H1 (cell line): Measurements from ENCODE around the gene ORC6. TPM values are rescaled to one million over a fixed set of nuclear protein-coding genes. Genes with fewer than 3 reads are reported as not detected.

Experiments used
- ASH2L ChIP-seq: fragments of 200-600, 300-600 bp; sonication (generic); IDR thresholded peaks from one replicate; pipeline ENCODE4 v1.7.1; 2017; ENCODE audit warnings: low read length
- CREB1 ChIP-seq: IDR thresholded peaks from 2 replicates; pipeline ENCODE4 v1.6.1; 2012; ENCODE audit warnings: inconsistent platforms
- CTBP2 ChIP-seq: IDR thresholded peaks from 2 replicates; pipeline ENCODE4 v1.7.0; 2011; ENCODE audit warnings: borderline replicate concordance, mild to moderate bottlenecking, moderate library complexity, mixed read lengths, low read length; ENCODE audit not compliant: insufficient read depth, insufficient read length
- EZH2 ChIP-seq: fragments of 200-600 bp; sonication (generic); IDR thresholded peaks from 2 replicates; pipeline ENCODE4 v1.7.1; 2012; ENCODE audit warnings: low read depth, mild to moderate bottlenecking, moderate library complexity, low read length, inconsistent platforms; ENCODE audit not compliant: severe bottlenecking
- FOSL1 ChIP-seq: IDR thresholded peaks from 2 replicates; pipeline ENCODE4 v1.6.1; 2011; ENCODE audit warnings: mild to moderate bottlenecking, low read depth, low read length, moderate library complexity; ENCODE audit not compliant: insufficient read depth
- HDAC2 ChIP-seq, 2 experiments: fragments of 300-600 bp in 1 of 2; sonication (generic) in 1 of 2; IDR thresholded peaks; 2 replicates each; pipeline ENCODE4 v1.6.1; 2011 to 2012; ENCODE audit warnings: low read depth in 2 of 2, low read length in 2 of 2, mild to moderate bottlenecking in 2 of 2, moderate library complexity in 2 of 2, borderline replicate concordance in 1 of 2, inconsistent platforms in 1 of 2
- KDM1A ChIP-seq: fragments of 200-600, 300-600 bp; sonication (generic); IDR thresholded peaks from 2 replicates; pipeline ENCODE4 v1.7.1; 2016; ENCODE audit warnings: mild to moderate bottlenecking, low read length, borderline replicate concordance
- KDM4A ChIP-seq: IDR thresholded peaks from one replicate; pipeline ENCODE4 v1.7.1; 2012; ENCODE audit warnings: low read depth, mild to moderate bottlenecking, moderate library complexity, low read length, inconsistent platforms; ENCODE audit not compliant: severe bottlenecking
- KDM5A ChIP-seq: fragments of 200-600 bp; IDR thresholded peaks from 2 replicates; pipeline ENCODE4 v1.7.1; 2012; ENCODE audit warnings: mild to moderate bottlenecking, low read length, inconsistent platforms, mixed read lengths
- MAX ChIP-seq: IDR thresholded peaks from 2 replicates; pipeline ENCODE4 v1.6.1; 2012; ENCODE audit warnings: inconsistent platforms
- NANOG ChIP-seq: IDR thresholded peaks from 2 replicates; pipeline ENCODE4 v1.6.1; 2011; ENCODE audit warnings: low read length, low read depth, mild to moderate bottlenecking, inconsistent platforms; ENCODE audit not compliant: insufficient read depth, poor library complexity, severe bottlenecking
- PHF8 ChIP-seq: fragments of 200-600 bp; sonication (generic); conservative IDR thresholded peaks from 2 replicates; pipeline ENCODE4 v1.7.1; 2012; ENCODE audit warnings: low read depth, mild to moderate bottlenecking, inconsistent platforms, low read length, moderate library complexity
- POLR2AphosphoS5 ChIP-seq: IDR thresholded peaks from 2 replicates; pipeline ENCODE4 v1.6.1; 2011; ENCODE audit warnings: low read depth, low read length
- RAD21 ChIP-seq, 2 experiments: IDR thresholded peaks in 1 of 2; conservative IDR thresholded peaks in 1 of 2; 2 replicates each; pipeline ENCODE4 v1.6.1; 2011; ENCODE audit warnings: low read depth in 2 of 2, low read length in 2 of 2, improper control_type of control experiment in 1 of 2, inconsistent platforms in 1 of 2, mild to moderate bottlenecking in 1 of 2, moderate library complexity in 1 of 2
- RBBP5 ChIP-seq: IDR thresholded peaks from 2 replicates; pipeline ENCODE4 v1.7.1; 2012; ENCODE audit warnings: low read depth, mild to moderate bottlenecking, inconsistent platforms, low read length, moderate library complexity, borderline replicate concordance
- SAP30 ChIP-seq: fragments of 300-600 bp; sonication (generic); IDR thresholded peaks from 2 replicates; pipeline ENCODE4 v1.7.1; 2012; ENCODE audit warnings: low read length, moderate library complexity, mild to moderate bottlenecking, inconsistent platforms; ENCODE audit not compliant: insufficient read depth, insufficient replicate concordance
- SIRT6 ChIP-seq: IDR thresholded peaks from one replicate; pipeline ENCODE4 v1.7.1; 2012; ENCODE audit warnings: low read length, inconsistent platforms
- SIX5 ChIP-seq: IDR thresholded peaks from 2 replicates; pipeline ENCODE4 v1.6.1; 2011; ENCODE audit warnings: mild to moderate bottlenecking, low read depth, low read length
- SUZ12 ChIP-seq: fragments of 200-600 bp; sonication (generic); IDR thresholded peaks from 2 replicates; pipeline ENCODE4 v1.6.1; 2012; ENCODE audit warnings: mild to moderate bottlenecking, inconsistent platforms, low read length, moderate library complexity, mixed read lengths
- TAF1 ChIP-seq: IDR thresholded peaks from 2 replicates; pipeline ENCODE4 v1.6.1; 2011; ENCODE audit warnings: mild to moderate bottlenecking, low read depth, low read length
- TAF7 ChIP-seq: optimal IDR thresholded peaks from 2 replicates; pipeline ENCODE3; 2011; ENCODE audit warnings: low read depth, mild to moderate bottlenecking, inconsistent platforms, low read length, moderate library complexity, borderline replicate concordance
- TEAD4 ChIP-seq: IDR thresholded peaks from 2 replicates; pipeline ENCODE4 v1.6.1; 2012; ENCODE audit warnings: low read depth, low read length, inconsistent platforms, mixed read lengths
- polyA plus RNA-seq, 7 experiments: library from polyadenylated mRNA; depleted of rRNA in 3 of 7; stranded (reverse) in 5 of 7; unstranded in 2 of 7; fragments of >200 nt in 5 of 7; fragments of 200-250 nt in 2 of 7; gene quantifications; 1 replicate in 5 of 7; 2 replicates in 1 of 7; 4 replicates in 1 of 7; pipeline versions ENCODE4 v1.2.1 to v1.2.3, GENCODE V29; 2011 to 2013; ENCODE audit warnings: missing spikeins in 2 of 7, mixed read lengths in 2 of 7
- total RNA-seq: library from RNA; stranded (reverse); fragmentation: NEBNext Ultra II Directional; extraction: Animal tissue kit (Norgen Biotek cat#: 25700); gene quantifications from 2 replicates; pipeline ENCODE4 v1.2.1, GENCODE V29; 2021

ORC6 gene
- total and polyA plus RNA-seq, 2 of the 8 experiments (the other 6 are each of a cell fraction or from before 2014, with no cell fraction given) = 41.8 to 67.4 TPM

DNA sequence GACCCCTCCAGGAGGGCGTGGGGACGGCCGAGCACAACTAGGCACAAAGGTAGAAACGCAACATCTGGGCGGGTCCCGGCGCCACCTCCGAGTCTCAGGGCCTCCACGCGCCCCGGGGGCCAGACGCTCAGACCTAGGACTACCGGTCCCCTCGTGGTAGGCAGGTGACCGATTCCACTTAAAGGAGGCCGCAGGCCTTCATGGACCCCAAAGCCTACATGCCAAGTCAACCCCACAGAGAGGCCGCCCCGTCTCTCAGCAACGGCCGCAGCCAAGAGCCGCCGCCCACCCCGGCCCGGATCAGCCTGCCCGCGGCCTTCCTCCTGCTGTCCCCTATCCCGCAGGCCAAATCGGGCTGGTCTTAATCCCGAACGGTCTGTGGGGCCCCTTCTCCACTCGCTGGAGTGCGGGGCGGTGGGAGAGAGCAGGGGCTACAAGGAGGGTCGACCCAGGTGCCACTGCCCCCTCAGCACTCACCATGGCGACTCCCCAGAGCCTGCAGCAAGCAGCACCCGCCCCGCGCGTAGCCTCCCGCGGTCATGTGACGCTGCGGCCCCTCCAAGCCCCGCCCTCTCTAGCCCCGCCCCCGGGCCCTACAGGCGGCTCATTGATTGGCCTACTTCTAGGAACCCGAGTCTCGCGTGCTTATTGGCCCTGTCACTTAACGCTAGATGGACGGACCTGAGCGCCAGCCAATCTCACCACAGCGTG, 650 bp upstream of the ORC6 start, which contains the start of gene VPS35 (continued):
- TF ChIP-seq TEAD4 (no peak), CTBP2 (no peak), EZH2 (no peak), MAX (peak; percentile 5; the same call in 1 of the 2 replicates), KDM4A (peak; percentile 45), KDM1A (no peak), SUZ12 (no peak), ASH2L (peak; percentile 81), SIRT6 (no peak), KDM5A (0 out of 2 replicates have a peak, but pooled peaks have one; percentile 34), SAP30 (no peak), CREB1 (no peak), TAF7 (peak; percentile 34), TAF1 (peak; percentile 75), NANOG (peak; percentile 13), POLR2AphosphoS5 (peak; percentile 76), SIX5 (no peak), RBBP5 (no peak; the same call in 1 of the 2 replicates), PHF8 (peak; percentile 92), FOSL1 (no peak), HDAC2 (IDR thresholded peaks at IDR 0.05; ENCODE audit: borderline replicate concordance in 1 of 2, low read depth in 2 of 2, low read length in 2 of 2) (peak in 1 of 2 experiments; percentile 38; a peak in 2 of 4 replicates), RAD21 (IDR thresholded peaks at IDR 0.05 in 1 of 2, conservative IDR thresholded peaks at IDR 0.05 in 1 of 2; ENCODE audit: low read depth in 2 of 2, low read length in 2 of 2) (peak; percentile 23 to 44; a peak in 2 of 4 replicates)
